Left colon (tissue), 2 donors: ENCODE data around the gene BTN2A1. TPM values are rescaled to one million over a fixed set of nuclear protein-coding genes. Genes with fewer than 3 reads are reported as not detected.
"Not testable (repeated sequence)": the region's sequence is repeated elsewhere in the genome, so short reads cannot be mapped to it uniquely, and the experiment has no call there.

Experiments used
- ATAC-seq: fragments of 200-7000 bp; cut with Tn5 transposase; one replicate; pipeline ENCODE4 v1.9.1; 2020; ENCODE audit warnings: mild to moderate bottlenecking, moderate library complexity
- DNase-seq, 2 donors: peaks; one replicate each; pipeline ENCODE4 v3.0.0-alpha.2; 2020
- intact Hi-C, 2 donors: fragments of 100-400 bp; cut with DNase I in 1 of 2; cut with micrococcal nuclease in 1 of 2; formaldehyde crosslinking; loops; one replicate each; pipeline versions ENCODE4 v1.11.2 to v1.14.0; 2022; cut with DNase I, micrococcal nuclease
- long read RNA-seq: library from polyadenylated mRNA; unstranded; transcript quantifications from one replicate; pipeline ENCODE4 v2.0.0, GENCODE V29; 2021
- total RNA-seq, 2 donors: library from RNA; stranded (reverse); fragmentation: NEBNext Ultra II Directional; extraction: Animal tissue kit (Norgen Biotek cat#: 25700); gene quantifications; one replicate each; pipeline ENCODE4 v1.2.1, GENCODE V29; 2021
- donor health status: DM: no; HTN: no; CAD: no.
- donor health status: DM: yes; HTN: yes; CAD: no.

Gene BTN2A1
- total RNA-seq = 10 to 100 TPM; 19.8 to 25.7 TPM
- long read RNA-seq, transcript BTN2A1-201 (8 exons, 2,920 nt) = major isoform, 6 of 31 reads
- long read RNA-seq, partial matches to known transcripts = 10 of 31 reads
- long read RNA-seq, other reads (novel, unspliced or antisense) = 11 of 31 reads

- ATAC-seq = peak; percentile 98
- intact Hi-C loops = no loop called here
- DNase-seq = peak; percentile 72 to 84
These were observed at the start of gene BTN2A1 for GRCh38 chr6:26457806-26458688. Gene BTN2A1 (plus strand): TSS chr6:26457955. CDS start chr6:26458637, 682 bp downstream.

GRCh38 chr6:26408828-26409730 is 48.7 kb upstream of the BTN2A1 start:
- DNase-seq (no peak), ATAC-seq (no peak)
- intact Hi-C loops = no loop called here

- intact Hi-C loops = no loop called here
- no peak for ATAC-seq
- no peak for DNase-seq
These were observed 46.0 kb upstream of the BTN2A1 start for GRCh38 chr6:26411751-26412150.

GRCh38 chr6:26412228-26412627 is 45.5 kb upstream of the BTN2A1 start:
- intact Hi-C loops = no loop called here
- ATAC-seq (peak; percentile 19), DNase-seq (no peak)

- ATAC-seq (no peak), DNase-seq (no peak)
- intact Hi-C loops = no loop called here
These were observed 44.8 kb upstream of the BTN2A1 start for GRCh38 chr6:26412954-26413353.

- intact Hi-C loops = no loop called here
- DNase-seq = no peak
- no peak for ATAC-seq
These were observed 43.5 kb upstream of the BTN2A1 start for GRCh38 chr6:26414281-26414680.

GRCh38 chr6:26415036-26415614 is 42.6 kb upstream of the BTN2A1 start:
- DNase-seq = no peak
- intact Hi-C loops = no loop called here
- no peak for ATAC-seq

- ATAC-seq = no peak
- intact Hi-C loops = no loop called here
These were observed 42.0 kb upstream of the BTN2A1 start for GRCh38 chr6:26415791-26416190.

GRCh38 chr6:26416288-26416687 is 41.5 kb upstream of the BTN2A1 start:
- no peak for ATAC-seq
- no peak for DNase-seq
- intact Hi-C loops = no loop called here

More at GRCh38 chr6:26415791-26416190, 42.0 kb upstream of the BTN2A1 start:
- no peak for DNase-seq

- DNase-seq, ATAC-seq, intact Hi-C loops: not testable (repeated sequence)
These were observed 39.7 kb upstream of the BTN2A1 start for GRCh38 chr6:26418077-26418476.

- DNase-seq, intact Hi-C loops: not testable (repeated sequence)
These were observed 39.0 kb upstream of the BTN2A1 start for GRCh38 chr6:26418795-26419194.

GRCh38 chr6:26420688-26421171 is 37.0 kb upstream of the BTN2A1 start:
- intact Hi-C loops = no loop called here
- DNase-seq = peak in 1 of 2 donors; percentile 34
- ATAC-seq = peak; percentile 32

More at GRCh38 chr6:26418795-26419194, 39.0 kb upstream of the BTN2A1 start:
- ATAC-seq = not testable (repeated sequence)

GRCh38 chr6:26421259-26422144 is 36.3 kb upstream of the BTN2A1 start:
- intact Hi-C loops = no loop called here
- peak; percentile 58 to 70 for DNase-seq
- ATAC-seq = peak; percentile 99

GRCh38 chr6:26422329-26422728 is 35.4 kb upstream of the BTN2A1 start:
- ATAC-seq (no peak), DNase-seq (no peak)
- intact Hi-C loops = no loop called here

GRCh38 chr6:26426691-26427450 is 30.9 kb upstream of the BTN2A1 start:
- intact Hi-C loops = no loop called here
- no peak for ATAC-seq
- DNase-seq = no peak

- DNase-seq (no peak), ATAC-seq (no peak)
- intact Hi-C loops = no loop called here
These were observed 30.3 kb upstream of the BTN2A1 start for GRCh38 chr6:26427451-26427809.

- ATAC-seq = no peak
- no peak for DNase-seq
- intact Hi-C loops = no loop called here
These were observed 29.5 kb upstream of the BTN2A1 start for GRCh38 chr6:26428206-26428605.
